Heart right ventricle (tissue), 16 donors: ENCODE data around the gene ARPC4. TPM values are rescaled to one million over a fixed set of nuclear protein-coding genes. Genes with fewer than 3 reads are reported as not detected.

Source experiments
- ATAC-seq, 8 donors: fragments of 200-7000 bp; cut with Tn5 transposase; one replicate each; pipeline ENCODE4 v1.9.1; 2020; ENCODE audit warnings: mild to moderate bottlenecking in 8 of 8, moderate library complexity in 8 of 8, moderate number of reproducible peaks in 1 of 8
- DNase-seq, 2 donors: peaks; one replicate each; pipeline ENCODE4 v3.0.0-alpha.2; 2020
- H3K27ac ChIP-seq, 10 donors: fragments of 200-600 bp; sonication (generic) in 2 of 10; one replicate each; pipeline versions ENCODE4 v1.5.0 to v1.8.0; 2020 to 2022; ENCODE audit warnings: mild to moderate bottlenecking in 3 of 10
- H3K27me3 ChIP-seq, 7 donors: fragments of 200-600 bp; one replicate each; pipeline ENCODE4 v1.8.0; 2021 to 2022; ENCODE audit warnings: mild to moderate bottlenecking in 2 of 7
- H3K36me3 ChIP-seq, 9 donors: fragments of 200-600 bp; sonication (generic) in 1 of 9; one replicate each; pipeline versions ENCODE4 v1.5.0 to v1.8.0; 2020 to 2022; ENCODE audit warnings: mild to moderate bottlenecking in 2 of 9
- H3K4me1 ChIP-seq, 9 donors: fragments of 200-600 bp; sonication (generic) in 1 of 9; one replicate each; pipeline versions ENCODE4 v1.5.0 to v1.8.0; 2020 to 2022; ENCODE audit warnings: mild to moderate bottlenecking in 4 of 9
- H3K4me3 ChIP-seq, 10 donors: fragments of 200-600 bp; sonication (generic) in 2 of 10; one replicate each; pipeline versions ENCODE4 v1.5.0 to v1.8.0; 2020 to 2022; ENCODE audit warnings: mild to moderate bottlenecking in 7 of 10, moderate library complexity in 2 of 10
- H3K9me3 ChIP-seq, 11 donors: fragments of 200-600 bp in 10 of 11; sonication (generic) in 2 of 11; one replicate each; pipeline versions ENCODE4 v1.5.0 to v1.8.0; 2013 to 2022; ENCODE audit warnings: mild to moderate bottlenecking in 2 of 11, control low read depth in 1 of 11, moderate library complexity in 1 of 11
- CTCF ChIP-seq, 9 donors: fragments of 200-600 bp; sonication (generic) in 2 of 9; IDR thresholded peaks; one replicate each; pipeline versions ENCODE4 v1.5.0 to v1.8.0; 2021 to 2022; ENCODE audit warnings: antibody characterized with exemption in 9 of 9, mild to moderate bottlenecking in 5 of 9, moderate library complexity in 1 of 9
- WGBS, 2 donors: extraction: QIAGEN DNeasy Blood & Tissue Kit; methylation state at CpG; one replicate each; pipeline ENCODE4 v1.1.7; 2013; ENCODE audit warnings: inconsistent platforms in 1 of 2; 5-methylcytosine and 5-hydroxymethylcytosine counted together
- intact Hi-C, 10 donors: fragments of 100-400 bp; cut with DNase I; formaldehyde crosslinking; loops; one replicate each; pipeline versions ENCODE4 v1.11.1 to v1.14.2; 2022
- polyA plus RNA-seq, 2 donors: library from polyadenylated mRNA; stranded (reverse); fragments of 200-250 nt; gene quantifications; one replicate each; pipeline ENCODE4 v1.2.3, GENCODE V29; 2013
- total RNA-seq, 10 donors: library from RNA; stranded (reverse); fragmentation: NEBNext Ultra II Directional in 3 of 10; extraction: Animal tissue kit (Norgen Biotek cat#: 25700) in 3 of 10; gene quantifications; one replicate each; pipeline versions ENCODE4 v1.2.1 to v1.2.4, GENCODE V29; 2021 to 2023
- donor health status: Arrhythmogenic right ventricular cardiomyopathy.
- donor health status: ischemic (EF 13 %, LVEDD 7.1; RV severe dilation, severe dysfunction).
- donor health status: healthy with polysubstance abuse.
- donor health status: DM: no; HTN: yes; CAD: no.
- donor health status: DM: no; HTN: no; CAD: no.
- donor health status: ischemic (EF 25% LVEDD 6.9; RV normal size, moderate dysfunction).
- donor health status: ischemic (EF 25% LVEDD 5.7; RV mildly dilated, moderate dysfunction).
- donor health status: healthy.
- donor health status: DM: yes; HTN: yes; CAD: no.
- donor health status: Ischemic cardiomyopathy.
- donor health status: ischemic (EF 35%, LVEDD 5.7; RV mildly dilated, moderate dysfunction).
- donor health status: nonischemic (EF 11% LVEDD 7.7; RV severe dilation, severe dysfunction).
- donor health status: DM: yes; HTN: yes; CAD: no.
- donor health status: PGD.
- donor health status: ischemic (EF 29% LVEDD 5.4; RV normal size, mild dysfunction).
- donor health status: nonischemic (EF 23%, LVEDD 6.1; RV moderate dilation, normal function).

Gene ARPC4
- total and polyA plus RNA-seq, 12 donors: 27.9 to 111 (median 55.0) TPM

GRCh38 chr3:9779075-9779593 lies 13.7 kb upstream of the ARPC4 start:
- no peak for ATAC-seq

GRCh38 chr3:9779721-9780457 lies 13.0 kb upstream of the ARPC4 start:
- no peaks in the 10 kb centered on the region for H3K9me3 ChIP-seq
- ATAC-seq (peak; percentile 38 to 69 (median 52)), DNase-seq (no peak)
- intact Hi-C loops: no loop called here
- no peak overlapping the region for H3K4me3 ChIP-seq
- peak overlapping the region in 3 of 10 donors; percentile 22 to 90 (median 36) for H3K27ac ChIP-seq
- H3K27me3 ChIP-seq: no peaks in the 10 kb centered on the region
- no peak for TF ChIP-seq CTCF (IDR thresholded peaks at IDR 0.05)
- peaks cover 0 to 55% (median 34%) of the 10 kb centered on the region in 9 donors for H3K36me3 ChIP-seq
- 79 to 84% methylated on average over 8 of the region's 8 CpGs for WGBS, 2 donors
- peaks cover 0 to 63% (median 0%) of the 10 kb centered on the region in 9 donors for H3K4me1 ChIP-seq

More at GRCh38 chr3:9779075-9779593, 13.7 kb upstream of the ARPC4 start:
- no peaks in the 10 kb centered on the region for H3K9me3 ChIP-seq
- no peak for TF ChIP-seq CTCF (IDR thresholded peaks at IDR 0.05)
- no peak for DNase-seq
- peaks cover 0 to 63% (median 0%) of the 10 kb centered on the region in 9 donors for H3K4me1 ChIP-seq
- no peak overlapping the region for H3K4me3 ChIP-seq
- peak overlapping the region in 1 of 10 donors; percentile 90 for H3K27ac ChIP-seq
- 80% methylated on average over 6 of the region's 6 CpGs for WGBS, 2 donors
- peaks cover 0 to 47% (median 31%) of the 10 kb centered on the region in 9 donors for H3K36me3 ChIP-seq
- intact Hi-C loops: no loop called here
- H3K27me3 ChIP-seq: no peaks in the 10 kb centered on the region

- H3K27ac ChIP-seq: peak overlapping the region in 3 of 10 donors; percentile 22 to 90 (median 36)
- H3K4me1 ChIP-seq: peaks cover 0 to 63% (median 0%) of the 10 kb centered on the region in 9 donors
- peaks cover 0 to 60% (median 34%) of the 10 kb centered on the region in 9 donors for H3K36me3 ChIP-seq
- no peak overlapping the region for H3K4me3 ChIP-seq
- TF ChIP-seq CTCF (IDR thresholded peaks at IDR 0.05): no peak
- H3K27me3 ChIP-seq: no peaks in the 10 kb centered on the region
- H3K9me3 ChIP-seq: no peaks in the 10 kb centered on the region
- WGBS, 2 donors: 87 to 89% methylated on average over 10 of the region's 10 CpGs
- DNase-seq (no peak), ATAC-seq (no peak)
- intact Hi-C loops: no loop called here
Observed at GRCh38 chr3:9780458-9780812, 12.4 kb upstream of the ARPC4 start.

DNA sequence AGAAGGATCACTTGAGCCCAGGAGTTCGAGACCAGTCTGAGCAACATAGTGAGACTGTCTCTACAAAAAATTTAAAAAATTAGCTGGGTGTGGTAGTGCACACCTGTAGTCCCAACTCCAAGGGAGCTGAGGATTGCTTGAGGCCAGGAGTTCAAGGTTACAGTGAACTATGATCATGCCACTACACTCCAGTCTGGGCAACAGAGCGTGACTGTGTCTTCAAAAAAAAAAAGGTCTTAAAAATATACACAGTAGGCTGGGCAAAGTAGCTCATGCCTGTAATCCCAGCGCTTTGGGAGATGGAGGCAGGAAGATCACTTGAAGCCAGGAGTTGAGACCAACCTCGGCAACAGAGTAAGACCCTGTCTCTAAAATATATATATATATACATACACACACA lies 12.0 kb upstream of the ARPC4 start:
- intact Hi-C loops: no loop called here
- no peak for ATAC-seq
- no peak for TF ChIP-seq CTCF (IDR thresholded peaks at IDR 0.05)
- Histone ChIP-seq H3K4me3 (no peak overlapping the region), H3K36me3 (peaks cover 0 to 65% (median 34%) of the 10 kb centered on the region in 9 donors), H3K27me3 (no peaks in the 10 kb centered on the region), H3K9me3 (no peaks in the 10 kb centered on the region), H3K27ac (peak overlapping the region in 2 of 10 donors; percentile 22 to 90), H3K4me1 (peaks cover 0 to 67% (median 0%) of the 10 kb centered on the region in 9 donors)
- 92 to 95% methylated on average over 4 of the region's 4 CpGs for WGBS, 2 donors
- DNase-seq: no peak
